Gastroesophageal sphincter (tissue), 4 donors: Measurements from ENCODE around the gene MRPL52. TPM values are rescaled to one million over a fixed set of nuclear protein-coding genes. Genes with fewer than 3 reads are reported as not detected.

ENCODE experiments used
- ATAC-seq: fragments of 150-250 bp; one replicate; pipeline ENCODE4 v1.9.1; 2016; ENCODE audit warnings: mild to moderate bottlenecking, moderate library complexity
- H3K27ac ChIP-seq, 4 donors: fragments of 200-600 bp; sonication (generic) in 3 of 4; 1 replicate in 3 of 4; 2 replicates in 1 of 4; pipeline ENCODE4 v1.5.1; 2016 to 2019
- H3K27me3 ChIP-seq: fragments of 200-600 bp; sonication (generic); one replicate; pipeline ENCODE4 v1.5.1; 2019
- H3K36me3 ChIP-seq, 2 donors: fragments of 200-600 bp; sonication (generic); one replicate each; pipeline ENCODE4 v1.5.1; 2019; ENCODE audit warnings: control low read depth in 1 of 2
- H3K4me1 ChIP-seq, 3 donors: fragments of 200-600 bp; sonication (generic); 1 replicate in 2 of 3; 2 replicates in 1 of 3; pipeline ENCODE4 v1.5.1; 2016 to 2019; ENCODE audit warnings: control low read depth in 2 of 3
- H3K4me3 ChIP-seq, 2 donors: fragments of 200-600 bp; sonication (generic); one replicate each; pipeline ENCODE4 v1.5.1; 2019; ENCODE audit warnings: mild to moderate bottlenecking in 1 of 2, moderate library complexity in 1 of 2
- H3K9me3 ChIP-seq, 3 donors: fragments of 200-600 bp; sonication (generic); one replicate each; pipeline ENCODE4 v1.5.1; 2017 to 2019; ENCODE audit warnings: control low read depth in 2 of 3
- EP300 ChIP-seq: sonication (generic); formaldehyde crosslinking; IDR thresholded peaks from one replicate; pipeline ENCODE4 v1.6.1; 2017; ENCODE audit warnings: antibody characterized with exemption, mild to moderate bottlenecking
- POLR2A ChIP-seq, 2 donors: fragments of 450-650 bp; IDR thresholded peaks; one replicate each; pipeline ENCODE4 v1.6.1; 2017; ENCODE audit warnings: antibody characterized with exemption in 2 of 2, mild to moderate bottlenecking in 2 of 2, moderate library complexity in 1 of 2
- POLR2AphosphoS5 ChIP-seq: sonication (generic); formaldehyde crosslinking; IDR thresholded peaks from one replicate; pipeline ENCODE4 v1.6.1; 2017; ENCODE audit warnings: antibody characterized with exemption
- WGBS, 2 donors: methylation state at CpG; one replicate each; pipeline ENCODE4 v1.1.5; 2018; ENCODE audit warnings: low coverage in 1 of 2; 5-methylcytosine and 5-hydroxymethylcytosine counted together
- total RNA-seq, 4 donors: library from RNA; depleted of rRNA; stranded (reverse); fragments of >200 nt; gene quantifications; one replicate each; pipeline ENCODE4 v1.1.0, GENCODE V29; 2016
- TF ChIP-seq, protein P1 (sequence below), 4 experiments: fragments of 200-600 bp in 2 of 4; fragments of 450-650 bp in 2 of 4; sonication (generic) in 1 of 4; IDR thresholded peaks; one replicate each; pipeline ENCODE4 v1.5.1; 2017 to 2019; ENCODE audit warnings: antibody characterized with exemption in 4 of 4, mild to moderate bottlenecking in 2 of 4, moderate library complexity in 2 of 4

The MRPL52 gene
- total RNA-seq, 4 donors from 2014 or later = 24.4 to 65.0 (median 35.0) TPM

DNA sequence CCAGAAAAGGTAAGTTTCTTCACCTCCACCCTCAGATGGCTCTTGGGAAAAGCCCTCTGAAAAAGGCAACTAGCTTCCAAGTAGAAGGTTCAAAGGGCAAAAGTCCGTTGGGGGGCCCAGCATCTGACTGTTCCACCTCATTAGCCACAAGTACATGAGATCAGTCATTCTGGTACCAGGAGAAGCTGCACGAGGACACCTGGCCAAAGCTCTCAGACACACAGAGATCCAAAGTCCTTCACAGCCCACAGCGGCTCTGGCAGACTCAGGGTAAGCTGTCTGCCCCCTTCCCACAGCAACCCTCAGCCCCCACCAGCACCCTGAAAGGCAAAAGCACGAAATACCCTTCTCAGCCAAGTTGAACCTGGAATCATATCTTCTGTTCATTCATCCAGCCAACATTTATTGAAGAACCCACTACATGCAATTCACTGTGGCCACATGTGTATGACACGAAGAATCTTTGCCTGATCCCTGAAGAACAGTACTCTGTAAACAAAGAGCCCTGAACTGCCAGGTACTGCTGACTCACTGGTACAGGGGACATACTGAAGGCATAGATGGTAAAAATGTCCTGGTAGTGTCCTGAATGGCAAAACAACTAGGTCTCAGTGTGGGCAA is 33.5 kb upstream of the MRPL52 start:
- no peak overlapping the region for H3K4me3 ChIP-seq
- H3K4me1 ChIP-seq = no peaks in the 10 kb centered on the region
- peaks cover 17% of the 10 kb centered on the region for H3K27me3 ChIP-seq
- H3K9me3 ChIP-seq = no peaks in the 10 kb centered on the region
- H3K36me3 ChIP-seq = no peaks in the 10 kb centered on the region
- H3K27ac ChIP-seq = no peak overlapping the region
- ATAC-seq = no peak
- 80 to 94% methylated on average over 2 of the region's 5 CpGs for WGBS, 2 donors
- no peak for TF ChIP-seq POLR2AphosphoS5
- no peak for TF ChIP-seq POLR2A (IDR thresholded peaks at IDR 0.05)
- TF ChIP-seq EP300 = no peak
- TF ChIP-seq, protein P1, sequence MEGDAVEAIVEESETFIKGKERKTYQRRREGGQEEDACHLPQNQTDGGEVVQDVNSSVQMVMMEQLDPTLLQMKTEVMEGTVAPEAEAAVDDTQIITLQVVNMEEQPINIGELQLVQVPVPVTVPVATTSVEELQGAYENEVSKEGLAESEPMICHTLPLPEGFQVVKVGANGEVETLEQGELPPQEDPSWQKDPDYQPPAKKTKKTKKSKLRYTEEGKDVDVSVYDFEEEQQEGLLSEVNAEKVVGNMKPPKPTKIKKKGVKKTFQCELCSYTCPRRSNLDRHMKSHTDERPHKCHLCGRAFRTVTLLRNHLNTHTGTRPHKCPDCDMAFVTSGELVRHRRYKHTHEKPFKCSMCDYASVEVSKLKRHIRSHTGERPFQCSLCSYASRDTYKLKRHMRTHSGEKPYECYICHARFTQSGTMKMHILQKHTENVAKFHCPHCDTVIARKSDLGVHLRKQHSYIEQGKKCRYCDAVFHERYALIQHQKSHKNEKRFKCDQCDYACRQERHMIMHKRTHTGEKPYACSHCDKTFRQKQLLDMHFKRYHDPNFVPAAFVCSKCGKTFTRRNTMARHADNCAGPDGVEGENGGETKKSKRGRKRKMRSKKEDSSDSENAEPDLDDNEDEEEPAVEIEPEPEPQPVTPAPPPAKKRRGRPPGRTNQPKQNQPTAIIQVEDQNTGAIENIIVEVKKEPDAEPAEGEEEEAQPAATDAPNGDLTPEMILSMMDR (IDR thresholded peaks at IDR 0.05) = no peak

DNA sequence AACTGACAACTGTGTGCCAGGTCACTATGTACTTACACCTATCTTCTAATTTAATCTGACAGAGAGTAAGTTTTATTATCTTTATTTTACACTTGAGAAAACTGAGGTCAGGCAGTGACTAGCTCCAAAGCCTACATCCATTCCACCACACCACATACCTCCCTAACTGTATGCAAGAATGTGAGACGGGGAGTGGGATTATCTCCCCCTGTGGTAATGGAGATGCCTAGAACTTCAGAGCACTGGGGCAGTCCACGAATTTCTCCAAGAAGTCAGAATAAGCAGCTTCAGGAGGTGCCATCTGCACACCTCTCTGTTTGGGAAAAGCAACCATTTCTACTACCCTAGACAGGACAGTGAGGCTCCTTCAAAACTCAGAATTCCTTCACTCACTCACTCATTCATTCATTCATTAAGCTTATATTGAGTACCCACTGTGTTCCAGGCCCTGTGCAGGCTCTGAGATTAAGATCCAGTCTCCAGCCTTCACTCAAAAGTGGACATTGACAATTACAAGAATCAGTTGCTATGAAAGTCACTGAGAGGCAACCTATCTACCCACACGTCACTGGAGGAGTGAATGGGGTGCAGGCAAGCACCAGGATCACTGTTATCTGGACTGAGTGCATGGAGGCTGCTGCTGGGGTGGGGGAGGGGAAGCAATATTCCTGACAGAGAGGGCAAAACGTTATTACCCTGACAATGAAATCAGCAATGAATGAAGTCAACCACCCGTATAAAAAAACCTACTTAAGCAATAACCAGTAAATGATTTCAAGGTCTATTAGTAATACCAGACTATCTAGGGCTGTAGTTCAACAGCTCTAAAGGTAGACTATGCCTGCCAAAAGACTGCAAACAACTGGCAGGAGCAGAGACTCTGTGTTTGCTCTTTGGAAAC is 32.4 kb upstream of the MRPL52 start:
- H3K27me3 ChIP-seq = peaks cover 17% of the 10 kb centered on the region
- no peak overlapping the region for H3K27ac ChIP-seq
- H3K9me3 ChIP-seq = no peaks in the 10 kb centered on the region
- TF ChIP-seq POLR2AphosphoS5 = no peak
- H3K4me1 ChIP-seq = no peaks in the 10 kb centered on the region
- no peak for ATAC-seq
- 30 to 33% methylated on average over 4 to 5 of the region's 5 CpGs for WGBS, 2 donors
- no peaks in the 10 kb centered on the region for H3K36me3 ChIP-seq
- H3K4me3 ChIP-seq = no peak overlapping the region

DNA sequence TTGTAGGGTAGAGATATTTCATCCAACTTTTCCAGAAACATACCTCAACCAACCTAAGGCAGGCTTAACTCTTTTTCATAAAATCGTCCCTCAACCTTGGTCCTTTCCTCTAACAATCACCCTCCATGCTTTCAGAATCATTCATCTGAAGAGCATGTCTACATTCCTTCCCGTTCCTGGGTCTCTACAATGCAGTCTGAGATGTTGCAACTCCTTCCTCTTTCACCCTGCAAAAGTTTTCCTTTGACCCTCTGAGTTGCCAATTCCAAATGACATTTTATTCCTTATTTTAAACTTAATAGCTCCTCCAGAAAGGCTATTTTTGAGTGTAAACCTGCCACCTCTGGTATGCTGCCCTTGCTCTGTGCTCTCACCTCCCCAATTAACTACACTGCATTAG is 31.2 kb upstream of the MRPL52 start:
- ATAC-seq = no peak
- Histone ChIP-seq H3K27me3 (peaks cover 17% of the 10 kb centered on the region), H3K4me1 (no peaks in the 10 kb centered on the region), H3K27ac (no peak overlapping the region), H3K9me3 (no peaks in the 10 kb centered on the region), H3K36me3 (no peaks in the 10 kb centered on the region), H3K4me3 (no peak overlapping the region)
- TF ChIP-seq EP300 (no peak), POLR2AphosphoS5 (no peak), POLR2A (IDR thresholded peaks at IDR 0.05) (no peak)
- TF ChIP-seq, protein P1 (IDR thresholded peaks at IDR 0.05) = no peak
- WGBS, 2 donors = 44% methylated on average over 2 of the region's 2 CpGs; no CpG with 5 or more reads in 1 of the 2 donors

DNA sequence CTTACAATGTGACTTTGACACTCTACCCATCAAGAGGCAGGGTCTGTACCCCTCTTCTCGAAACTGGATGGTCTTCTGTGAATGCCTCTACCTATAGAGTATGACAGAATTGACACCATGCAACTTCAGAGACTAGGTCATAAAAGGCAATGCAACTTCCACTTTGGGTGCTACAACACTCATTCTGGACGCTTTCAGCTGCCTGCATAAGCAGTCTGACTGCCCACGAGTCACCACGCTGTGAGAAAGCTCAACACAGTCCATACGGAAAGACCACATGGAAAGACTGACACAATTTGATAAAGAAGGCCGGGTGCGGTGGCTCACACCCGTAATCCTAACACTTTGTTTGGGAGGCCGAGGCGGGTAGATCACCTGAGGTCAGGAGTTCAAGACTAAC is 29.3 kb upstream of the MRPL52 start:
- Histone ChIP-seq H3K9me3 (no peaks in the 10 kb centered on the region), H3K36me3 (no peaks in the 10 kb centered on the region), H3K4me3 (no peak overlapping the region), H3K4me1 (no peaks in the 10 kb centered on the region), H3K27me3 (peaks cover 17% of the 10 kb centered on the region), H3K27ac (no peak overlapping the region)
- no peak for TF ChIP-seq EP300
- no peak for TF ChIP-seq POLR2A (IDR thresholded peaks at IDR 0.05)
- no peak for TF ChIP-seq POLR2AphosphoS5
- TF ChIP-seq, protein P1 (IDR thresholded peaks at IDR 0.05) = no peak
- no peak for ATAC-seq
- WGBS, 2 donors = 80 to 91% methylated on average over 1 to 8 of the region's 10 CpGs

DNA sequence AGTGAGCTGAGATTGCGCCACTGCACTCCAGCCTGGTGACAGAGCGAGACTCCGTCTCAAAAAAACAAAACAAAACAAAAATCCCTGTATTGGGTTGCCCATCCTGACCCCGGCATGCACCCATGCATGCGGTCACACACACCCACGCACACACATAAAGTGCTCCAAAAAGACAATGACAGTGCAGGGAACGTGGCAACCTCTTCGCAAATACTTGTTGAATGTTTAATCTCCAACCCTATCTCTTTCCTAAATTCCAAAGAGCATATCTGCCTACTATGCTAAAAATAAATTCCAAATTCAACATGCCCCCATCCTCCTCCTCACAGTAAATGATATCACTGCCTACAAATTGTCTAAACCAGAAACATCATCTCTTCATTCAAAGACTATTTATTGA is 28.0 kb upstream of the MRPL52 start:
- 77 to 100% methylated on average over 2 to 4 of the region's 8 CpGs for WGBS, 2 donors
- H3K27ac ChIP-seq = no peak overlapping the region
- H3K36me3 ChIP-seq = no peaks in the 10 kb centered on the region
- peaks cover 8% of the 10 kb centered on the region for H3K27me3 ChIP-seq
- no peaks in the 10 kb centered on the region for H3K9me3 ChIP-seq
- H3K4me3 ChIP-seq = no peak overlapping the region
- H3K4me1 ChIP-seq = no peaks in the 10 kb centered on the region
- no peak for ATAC-seq
- TF ChIP-seq, protein P1 (IDR thresholded peaks at IDR 0.05) = no peak
- no peak for TF ChIP-seq POLR2A (IDR thresholded peaks at IDR 0.05)
- no peak for TF ChIP-seq EP300
- TF ChIP-seq POLR2AphosphoS5 = no peak
